Retinal pigment epithelial cell (primary cell): Measurements from ENCODE around the gene PRXL2C.

Experiments used
- DNase-seq: peaks from one replicate; pipeline ENCODE4 v3.0.0-alpha.2; 2010; ENCODE audit warnings: low read depth
- H3K4me3 ChIP-seq: 2 replicates; pipeline ENCODE4 v1.5.1; 2011; ENCODE audit warnings: mild to moderate bottlenecking, low read length, control low read depth, moderate library complexity
- CTCF ChIP-seq: conservative IDR thresholded peaks from 2 replicates; pipeline ENCODE4 v1.5.1; 2011; ENCODE audit warnings: low read depth, low read length, control low read depth, inconsistent platforms

The PRXL2C gene

DNA sequence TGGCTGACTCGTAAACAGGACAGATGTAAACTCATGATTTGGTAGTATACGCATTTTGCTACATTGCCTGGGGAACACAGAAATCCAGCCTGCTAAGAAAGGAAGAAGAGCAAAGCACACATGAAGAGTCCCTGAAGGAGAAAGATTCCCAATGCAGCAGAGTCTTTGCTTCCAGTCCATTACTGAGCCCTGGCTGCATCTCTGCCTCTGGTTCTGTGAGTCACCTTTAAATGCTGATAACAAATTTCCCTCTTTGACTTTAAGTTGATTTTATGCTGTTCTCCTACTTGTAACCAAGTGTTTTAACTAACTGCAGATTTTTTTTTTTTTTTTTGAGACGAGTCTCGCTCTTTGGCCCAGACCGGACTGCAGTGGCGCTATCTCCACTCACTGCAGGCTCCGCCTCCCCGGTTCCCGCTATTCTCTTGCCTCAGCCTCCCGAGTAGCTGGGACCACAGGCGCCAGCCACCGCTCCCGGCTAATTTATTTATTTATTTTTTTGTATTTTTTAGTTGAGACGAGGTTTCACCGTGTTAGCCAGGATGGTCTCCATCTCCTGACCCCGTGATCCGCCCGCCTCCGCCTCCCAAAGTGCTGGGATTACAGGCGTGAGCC lies 8.5 kb upstream of the PRXL2C start:
- TF ChIP-seq CTCF = no peak
- DNase-seq = no peak
- H3K4me3 ChIP-seq = no peak overlapping the region

- DNase-seq = no peak
- TF ChIP-seq CTCF = no peak
- no peak overlapping the region for H3K4me3 ChIP-seq
Observed at GRCh38 chr9:96661711-96662110, 6.6 kb upstream of the PRXL2C start.

- DNase-seq = no peak
- TF ChIP-seq CTCF = no peak
- no peak overlapping the region for H3K4me3 ChIP-seq
Observed at GRCh38 chr9:96660692-96661248, 5.7 kb upstream of the PRXL2C start.

DNA sequence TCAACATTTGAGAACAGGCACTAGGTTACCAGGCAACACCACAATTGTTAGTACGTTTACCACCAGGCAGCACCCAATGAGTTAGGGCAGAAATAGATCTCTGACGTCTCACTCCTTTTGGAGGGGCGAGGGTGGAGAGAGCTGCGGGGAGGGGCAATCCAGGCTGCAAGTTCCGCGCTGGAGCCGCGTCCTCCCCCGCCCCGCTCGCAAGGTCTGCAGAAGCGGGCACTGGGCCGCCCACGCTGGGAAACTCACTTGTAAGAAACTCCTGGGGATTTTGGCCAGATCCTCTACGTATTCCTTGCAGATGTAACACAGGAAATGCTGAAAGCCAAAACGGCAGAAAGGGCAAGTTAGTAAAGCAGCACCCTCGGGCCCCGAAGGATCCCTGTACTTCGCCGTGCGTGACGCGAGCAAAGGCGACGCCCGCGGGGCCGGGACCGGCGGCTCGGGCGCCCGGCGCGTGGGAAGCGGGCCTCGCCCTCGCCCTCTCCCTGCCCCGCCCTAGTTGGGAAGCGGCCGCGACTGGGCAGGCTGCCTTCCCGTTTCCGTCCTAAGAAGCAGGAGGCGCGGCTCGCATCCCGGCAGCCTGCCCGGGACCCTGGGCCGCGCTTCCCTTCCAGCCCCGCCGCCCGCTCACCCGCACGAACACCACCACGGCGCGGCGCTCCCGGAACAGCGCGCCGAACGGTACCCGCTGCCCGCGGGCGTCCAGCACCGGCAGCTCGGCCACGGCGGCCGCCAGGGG lies 493 bp downstream of the PRXL2C start:
- peak; percentile 82 for DNase-seq
- TF ChIP-seq CTCF = no peak
- peak overlapping the region; percentile 62 for H3K4me3 ChIP-seq

GRCh38 chr9:96651626-96652025 lies 3.5 kb downstream of the PRXL2C start:
- no peak overlapping the region for H3K4me3 ChIP-seq
- no peak for DNase-seq
- TF ChIP-seq CTCF = peak; percentile 58

GRCh38 chr9:96649620-96650324 lies 5.3 kb downstream of the PRXL2C start:
- no peak overlapping the region for H3K4me3 ChIP-seq
- no peak for DNase-seq
- no peak for TF ChIP-seq CTCF
